Measurements from ENCODE around the gene PATJ. TPM values are rescaled to one million over a fixed set of nuclear protein-coding genes. Genes with fewer than 3 reads are reported as not detected.
A peak's percentile ranks its signal among the peaks of the same experiment; 100 is the strongest.

PATJ gene
- total RNA-seq, 2 donors from 2014 or later, result 74.3 to 81.7 TPM

GRCh38 chr1:62093261-62093660 lies 351.0 kb downstream of the PATJ start:
- no peak overlapping the region for H3K9ac ChIP-seq (ENCODE audit: extremely low read depth, low read length, poor library complexity, severe bottlenecking)
- Mint-ChIP-seq H3K9me3 (peaks cover 6% of the 10 kb centered on the region), H3K4me1 (peaks cover 25% of the 10 kb centered on the region), H3K27me3 (ENCODE audit: insufficient read depth) (no peaks in the 10 kb centered on the region), H3K36me3 (ENCODE audit: low read depth) (peaks cover 19% of the 10 kb centered on the region), H3K27ac (no peak overlapping the region), H3K4me3 (no peak overlapping the region)
- no peak for DNase-seq
- TF ChIP-seq CTCF (conservative IDR thresholded peaks at IDR 0.05), result no peak
- H3K27me3 ChIP-seq (ENCODE audit: control insufficient read depth, insufficient read depth, low read length, poor library complexity, severe bottlenecking), result no peaks in the 10 kb centered on the region
- H3K36me3 ChIP-seq (ENCODE audit: control insufficient read depth, insufficient read depth, low read length), result peaks cover 6% of the 10 kb centered on the region
- H3K27ac ChIP-seq (ENCODE audit: low read depth, low read length), result no peak overlapping the region
- peaks cover 14% of the 10 kb centered on the region for H3K9me3 ChIP-seq (ENCODE audit: control insufficient read depth, low read length)
- WGBS, 2 experiments (ENCODE audit: insufficient coverage in 1 of 2, insufficient read length in 1 of 2), result 71 to 100% methylated on average over 1 to 3 of the region's 3 CpGs
- peaks cover 14% of the 10 kb centered on the region for H3K4me1 ChIP-seq (ENCODE audit: control insufficient read depth, insufficient read depth, low read length)
- H3K4me3 ChIP-seq (ENCODE audit: low read length), result no peak overlapping the region

GRCh38 chr1:62097464-62097863 lies 355.2 kb downstream of the PATJ start:
- H3K9me3 ChIP-seq (ENCODE audit: control insufficient read depth, low read length), result peaks cover 35% of the 10 kb centered on the region
- peaks cover 6% of the 10 kb centered on the region for H3K36me3 ChIP-seq (ENCODE audit: control insufficient read depth, insufficient read depth, low read length)
- H3K4me1 Mint-ChIP-seq, result peaks cover 5% of the 10 kb centered on the region
- H3K27ac ChIP-seq (ENCODE audit: low read depth, low read length), result no peak overlapping the region
- TF ChIP-seq CTCF (conservative IDR thresholded peaks at IDR 0.05), result no peak
- H3K4me3 ChIP-seq (ENCODE audit: low read length), result no peak overlapping the region
- no peaks in the 10 kb centered on the region for H3K27me3 Mint-ChIP-seq (ENCODE audit: insufficient read depth)
- WGBS, 2 experiments (ENCODE audit: insufficient coverage in 1 of 2, insufficient read length in 1 of 2), result 91 to 100% methylated on average over 1 to 3 of the region's 3 CpGs
- peaks cover 50% of the 10 kb centered on the region for H3K36me3 Mint-ChIP-seq (ENCODE audit: low read depth)
- no peaks in the 10 kb centered on the region for H3K4me1 ChIP-seq (ENCODE audit: control insufficient read depth, insufficient read depth, low read length)
- peaks cover 17% of the 10 kb centered on the region for H3K9me3 Mint-ChIP-seq
- H3K9ac ChIP-seq (ENCODE audit: extremely low read depth, low read length, poor library complexity, severe bottlenecking), result no peak overlapping the region
- no peak overlapping the region for H3K27ac Mint-ChIP-seq
- no peaks in the 10 kb centered on the region for H3K27me3 ChIP-seq (ENCODE audit: control insufficient read depth, insufficient read depth, low read length, poor library complexity, severe bottlenecking)
- H3K4me3 Mint-ChIP-seq, result no peak overlapping the region
- DNase-seq, result no peak

GRCh38 chr1:62100442-62100841 lies 358.2 kb downstream of the PATJ start:
- Mint-ChIP-seq H3K27ac (no peak overlapping the region), H3K36me3 (ENCODE audit: low read depth) (peaks cover 50% of the 10 kb centered on the region), H3K4me3 (no peak overlapping the region), H3K27me3 (ENCODE audit: insufficient read depth) (no peaks in the 10 kb centered on the region), H3K4me1 (peaks cover 11% of the 10 kb centered on the region), H3K9me3 (peaks cover 17% of the 10 kb centered on the region)
- Histone ChIP-seq H3K4me3 (ENCODE audit: low read length) (peak overlapping the region; percentile 9), H3K36me3 (ENCODE audit: control insufficient read depth, insufficient read depth, low read length) (peaks cover 6% of the 10 kb centered on the region), H3K27ac (ENCODE audit: low read depth, low read length) (no peak overlapping the region), H3K9me3 (ENCODE audit: control insufficient read depth, low read length) (peaks cover 35% of the 10 kb centered on the region), H3K9ac (ENCODE audit: extremely low read depth, low read length, poor library complexity, severe bottlenecking) (no peak overlapping the region), H3K27me3 (ENCODE audit: control insufficient read depth, insufficient read depth, low read length, poor library complexity, severe bottlenecking) (no peaks in the 10 kb centered on the region), H3K4me1 (ENCODE audit: control insufficient read depth, insufficient read depth, low read length) (no peaks in the 10 kb centered on the region)
- DNase-seq, result no peak
- WGBS, 2 experiments (ENCODE audit: insufficient coverage in 1 of 2, insufficient read length in 1 of 2), result 99 to 100% methylated on average over 1 to 2 of the region's 2 CpGs
- TF ChIP-seq CTCF (conservative IDR thresholded peaks at IDR 0.05), result no peak

Data from endodermal cell (in vitro differentiated cells).